ENCODE results near the gene ANKRD12. TPM values are rescaled to one million over a fixed set of nuclear protein-coding genes. Genes with fewer than 3 reads are reported as not detected.
A peak's percentile ranks its signal among the peaks of the same experiment; 100 is the strongest.

ANKRD12 gene
- total and polyA plus RNA-seq, 4 experiments from 2014 or later: 10.7 to 280 (median 201) TPM

GRCh38 chr18:9135912-9136314 lies 668 bp upstream of the ANKRD12 start:
- POLR2A ChIA-PET (ENCODE audit: partially characterized antibody): interaction anchor here (1.6 to 21.4 kb wide), 6 partner anchors 11 to 198 kb away, joined by 4 to 823 read pairs (median 146); partner anchors contain the start of genes NDUFV2 and TWSG1
- Histone ChIP-seq H3K4me3 (ENCODE audit: low read length in 2 of 2) (peak overlapping the region; percentile 11 to 88), H3K27me3 (ENCODE audit: insufficient read depth, low read length) (no peaks in the 10 kb centered on the region), H3K36me3 (ENCODE audit: insufficient read depth, low read length) (peaks cover 20% of the 10 kb centered on the region), H3K4me1 (ENCODE audit: insufficient read depth, low read length) (peaks cover 72% of the 10 kb centered on the region), H3K27ac (ENCODE audit: low read depth, low read length) (peak overlapping the region; percentile 90), H3K9me3 (ENCODE audit: control insufficient read depth in 1 of 2, low read length in 2 of 2) (no peaks in the 10 kb centered on the region)
- DNase-seq: no peak
- CTCF ChIA-PET (ENCODE audit: partially characterized antibody): interaction anchor here (0.7 to 8.1 kb wide), 8 partner anchors 9 to 63 kb away, joined by 4 to 67 read pairs (median 5); partner anchors contain the start of gene NDUFV2
- Mint-ChIP-seq H3K9me3 (peaks cover 0 to 2% (median 0%) of the 10 kb centered on the region in 8 donors), H3K27me3 (peaks cover 0 to 2% of the 10 kb centered on the region in 2 donors), H3K36me3 (peaks cover 12 to 53% of the 10 kb centered on the region in 2 donors), H3K27ac (peak overlapping the region; percentile 99 to 100 (median 99)), H3K4me3 (peak overlapping the region; percentile 96 to 99 (median 98)), H3K4me1 (peaks cover 38 to 80% (median 51%) of the 10 kb centered on the region in 4 donors)
- intact Hi-C loops (cut with micrococcal nuclease): loop anchor here (1.0 to 10.0 kb wide), 8 partner anchors 19 to 779 kb away; partner anchors contain the start of genes MTCL1, NDUFV2, RALBP1 and TWSG1

- POLR2A ChIA-PET (ENCODE audit: partially characterized antibody): interaction anchor here (1.0 to 21.4 kb wide), 16 partner anchors 10 to 777 kb away, joined by 3 to 823 read pairs (median 4); partner anchors contain the start of genes NDUFV2, TWSG1 and VAPA
- peaks cover 75% of the 10 kb centered on the region for H3K4me1 ChIP-seq (ENCODE audit: insufficient read depth, low read length)
- no peaks in the 10 kb centered on the region for H3K27me3 ChIP-seq (ENCODE audit: insufficient read depth, low read length)
- DNase-seq: peak; percentile 73 to 85 (median 78)
- Mint-ChIP-seq H3K4me1 (peaks cover 46 to 90% (median 59%) of the 10 kb centered on the region in 4 donors), H3K4me3 (peak overlapping the region; percentile 89 to 97 (median 93)), H3K9me3 (peaks cover 0 to 2% (median 0%) of the 10 kb centered on the region in 8 donors), H3K36me3 (peaks cover 4 to 51% of the 10 kb centered on the region in 2 donors), H3K27me3 (peaks cover 0 to 2% of the 10 kb centered on the region in 2 donors), H3K27ac (peak overlapping the region; percentile 92 to 99 (median 98))
- CTCF ChIA-PET (ENCODE audit: partially characterized antibody): interaction anchor here (1.2 to 8.1 kb wide), 8 partner anchors 10 to 377 kb away, joined by 3 to 67 read pairs (median 10); partner anchors contain the start of gene NDUFV2
- intact Hi-C loops (cut with micrococcal nuclease): loop anchor here (2.0 to 10.0 kb wide), 3 partner anchors 433 to 777 kb away; partner anchors contain the start of genes MTCL1 and VAPA
- peaks cover 9% of the 10 kb centered on the region for H3K36me3 ChIP-seq (ENCODE audit: insufficient read depth, low read length)
- H3K4me3 ChIP-seq (ENCODE audit: low read length in 2 of 2): peak overlapping the region; percentile 52 to 88
- peak overlapping the region; percentile 90 for H3K27ac ChIP-seq (ENCODE audit: low read depth, low read length)
- H3K9me3 ChIP-seq (ENCODE audit: control insufficient read depth in 1 of 2, low read length in 2 of 2): no peaks in the 10 kb centered on the region
Observed at GRCh38 chr18:9137168-9138066, 836 bp downstream of the ANKRD12 start.

DNA sequence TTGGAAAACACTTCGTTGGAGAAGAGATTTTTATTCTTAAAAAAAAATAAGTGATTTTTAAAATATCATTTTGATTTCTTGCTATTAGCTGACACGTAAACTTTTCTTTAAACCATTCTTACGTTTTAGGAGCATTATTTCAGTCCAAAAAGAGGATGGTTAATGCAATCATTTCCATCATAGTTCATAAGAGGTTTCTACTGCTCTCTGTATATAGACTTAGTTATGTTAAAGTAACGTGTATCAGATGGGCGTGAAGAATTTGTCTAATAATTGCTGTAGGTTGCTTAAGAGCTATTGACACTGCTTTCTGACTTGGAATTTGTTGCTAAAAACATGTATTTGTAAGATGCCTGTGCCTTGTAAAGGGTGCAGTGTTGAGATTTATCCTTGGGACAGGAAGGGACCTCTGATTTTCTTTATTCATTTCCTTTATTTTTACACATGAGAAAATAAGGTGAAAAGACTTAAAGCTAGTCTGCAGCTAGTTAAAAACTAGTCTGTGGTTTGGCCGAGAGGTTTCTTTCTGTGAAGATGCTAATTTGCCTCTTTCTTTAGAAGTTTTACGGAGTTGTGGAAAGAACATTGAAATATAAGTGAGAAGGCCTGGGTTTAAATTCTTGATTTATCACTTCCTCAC lies 2.9 kb downstream of the ANKRD12 start:
- intact Hi-C loops (cut with micrococcal nuclease): loop anchor here (1.0 to 10.0 kb wide), 2 partner anchors 8 to 435 kb away; partner anchors contain the start of gene MTCL1
- Histone ChIP-seq H3K27ac (ENCODE audit: low read depth, low read length) (peak overlapping the region; percentile 67), H3K9me3 (ENCODE audit: control insufficient read depth in 1 of 2, low read length in 2 of 2) (no peaks in the 10 kb centered on the region), H3K36me3 (ENCODE audit: insufficient read depth, low read length) (no peaks in the 10 kb centered on the region), H3K27me3 (ENCODE audit: insufficient read depth, low read length) (no peaks in the 10 kb centered on the region), H3K4me3 (ENCODE audit: low read length in 2 of 2) (peak overlapping the region; percentile 79 to 83), H3K4me1 (ENCODE audit: insufficient read depth, low read length) (peaks cover 75% of the 10 kb centered on the region)
- Mint-ChIP-seq H3K36me3 (peaks cover 0 to 39% of the 10 kb centered on the region in 2 donors), H3K27ac (peak overlapping the region; percentile 49 to 99 (median 94)), H3K4me1 (peaks cover 47 to 89% (median 59%) of the 10 kb centered on the region in 4 donors), H3K9me3 (peaks cover 0 to 2% (median 0%) of the 10 kb centered on the region in 8 donors), H3K4me3 (peak overlapping the region; percentile 86 to 97 (median 92)), H3K27me3 (peaks cover 0 to 2% of the 10 kb centered on the region in 2 donors)
- DNase-seq: no peak
- ChIA-PET CTCF (ENCODE audit: partially characterized antibody) (interaction anchor here (0.7 to 8.1 kb wide), 8 partner anchors 8 to 195 kb away, joined by 3 to 67 read pairs (median 10); partner anchors contain the start of genes NDUFV2 and TWSG1), POLR2A (ENCODE audit: partially characterized antibody) (interaction anchor here (1.0 to 21.4 kb wide), 7 partner anchors 7 to 774 kb away, joined by 3 to 823 read pairs (median 53); partner anchors contain the start of genes NDUFV2 and VAPA)

- H3K4me3 Mint-ChIP-seq: peak overlapping the region; percentile 86 to 97 (median 92)
- Histone ChIP-seq H3K36me3 (ENCODE audit: insufficient read depth, low read length) (no peaks in the 10 kb centered on the region), H3K9me3 (ENCODE audit: control insufficient read depth in 1 of 2, low read length in 2 of 2) (no peaks in the 10 kb centered on the region), H3K27me3 (ENCODE audit: insufficient read depth, low read length) (no peaks in the 10 kb centered on the region), H3K27ac (ENCODE audit: low read depth, low read length) (peak overlapping the region; percentile 67), H3K4me3 (ENCODE audit: low read length in 2 of 2) (peak overlapping the region; percentile 79 to 83), H3K4me1 (ENCODE audit: insufficient read depth, low read length) (peaks cover 73% of the 10 kb centered on the region)
- H3K27ac Mint-ChIP-seq: peak overlapping the region; percentile 81 to 99 (median 94)
- peaks cover 0 to 2% (median 0%) of the 10 kb centered on the region in 8 donors for H3K9me3 Mint-ChIP-seq
- peaks cover 0 to 2% of the 10 kb centered on the region in 2 donors for H3K27me3 Mint-ChIP-seq
- intact Hi-C loops (cut with micrococcal nuclease): no loop called here
- H3K36me3 Mint-ChIP-seq: peaks cover 0 to 37% of the 10 kb centered on the region in 2 donors
- peaks cover 50 to 87% (median 59%) of the 10 kb centered on the region in 4 donors for H3K4me1 Mint-ChIP-seq
- POLR2A ChIA-PET (ENCODE audit: partially characterized antibody): interaction anchor here (1.0 to 21.4 kb wide), 6 partner anchors 11 to 773 kb away, joined by 3 to 823 read pairs (median 121); partner anchors contain the start of genes NDUFV2 and VAPA
- CTCF ChIA-PET (ENCODE audit: partially characterized antibody): interaction anchor here (1.3 to 8.1 kb wide), 5 partner anchors 16 to 67 kb away, joined by 4 to 67 read pairs (median 51); partner anchors contain the start of gene NDUFV2
- no peak for DNase-seq
Observed at GRCh38 chr18:9140381-9140780, 3.8 kb downstream of the ANKRD12 start.

DNA sequence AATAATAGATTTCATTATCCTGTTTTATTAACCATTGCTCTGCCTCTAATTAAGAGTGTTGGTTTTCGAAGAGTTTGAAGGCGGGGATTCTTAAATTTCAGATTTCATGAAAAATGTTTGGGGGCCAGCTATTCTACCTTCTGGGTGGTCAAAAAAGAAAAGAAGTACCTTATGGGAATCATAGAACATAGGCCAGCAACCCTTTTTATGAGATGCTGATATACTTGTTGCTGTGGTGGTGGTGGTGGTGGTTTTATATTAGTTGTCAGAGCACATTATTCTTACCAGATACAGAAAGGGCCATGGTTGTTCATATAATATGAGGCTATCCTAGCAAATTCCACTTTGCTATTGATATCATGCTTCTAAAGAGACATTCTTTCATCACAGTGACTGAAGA lies 4.4 kb downstream of the ANKRD12 start:
- peak overlapping the region; percentile 86 to 97 (median 92) for H3K4me3 Mint-ChIP-seq
- peak overlapping the region; percentile 67 for H3K27ac ChIP-seq (ENCODE audit: low read depth, low read length)
- H3K4me1 ChIP-seq (ENCODE audit: insufficient read depth, low read length): peaks cover 74% of the 10 kb centered on the region

GRCh38 chr18:9146224-9146623 lies 9.6 kb downstream of the ANKRD12 start:
- peaks cover 0 to 7% of the 10 kb centered on the region in 2 donors for H3K36me3 Mint-ChIP-seq
- no peak overlapping the region for H3K27ac ChIP-seq (ENCODE audit: low read depth, low read length)
- no peaks in the 10 kb centered on the region for H3K27me3 Mint-ChIP-seq
- peaks cover 93% of the 10 kb centered on the region for H3K4me1 ChIP-seq (ENCODE audit: insufficient read depth, low read length)
- H3K4me3 ChIP-seq (ENCODE audit: low read length in 2 of 2): no peak overlapping the region
- no peaks in the 10 kb centered on the region for H3K36me3 ChIP-seq (ENCODE audit: insufficient read depth, low read length)
- ChIA-PET POLR2A (ENCODE audit: partially characterized antibody) (interaction anchor here (0.6 to 2.8 kb wide), 8 partner anchors 9 to 72 kb away, joined by 3 to 53 read pairs (median 15); partner anchors contain the start of genes ANKRD12 and NDUFV2), CTCF (ENCODE audit: partially characterized antibody) (interaction anchor here (1.0 to 2.8 kb wide), 8 partner anchors 8 to 370 kb away, joined by 3 to 61 read pairs (median 7); partner anchors contain the start of gene NDUFV2)
- no peak for DNase-seq
- H3K27ac Mint-ChIP-seq: peak overlapping the region in 6 of 7 donors; percentile 44 to 86 (median 70)
- peaks cover 0 to 2% (median 0%) of the 10 kb centered on the region in 8 donors for H3K9me3 Mint-ChIP-seq
- H3K4me3 Mint-ChIP-seq: peak overlapping the region in 4 of 8 donors; percentile 5 to 51 (median 20)
- intact Hi-C loops (cut with micrococcal nuclease): loop anchor here (5.0 kb wide), 1 partner anchor 371 kb away; no protein-coding TSS in a partner anchor
- no peaks in the 10 kb centered on the region for H3K9me3 ChIP-seq (ENCODE audit: control insufficient read depth in 1 of 2, low read length in 2 of 2)
- H3K4me1 Mint-ChIP-seq: peaks cover 57 to 87% (median 71%) of the 10 kb centered on the region in 4 donors
- no peaks in the 10 kb centered on the region for H3K27me3 ChIP-seq (ENCODE audit: insufficient read depth, low read length)

More for the DNA sequence above, 4.4 kb downstream of the ANKRD12 start:
- H3K4me3 ChIP-seq (ENCODE audit: low read length in 2 of 2): peak overlapping the region; percentile 7 to 83
- Mint-ChIP-seq H3K9me3 (peaks cover 0 to 2% (median 0%) of the 10 kb centered on the region in 8 donors), H3K27me3 (peaks cover 0 to 2% of the 10 kb centered on the region in 2 donors), H3K4me1 (peaks cover 51 to 87% (median 60%) of the 10 kb centered on the region in 4 donors), H3K27ac (peak overlapping the region; percentile 42 to 99 (median 94)), H3K36me3 (peaks cover 0 to 32% of the 10 kb centered on the region in 2 donors)
- ChIA-PET CTCF (ENCODE audit: partially characterized antibody) (interaction anchor here (1.0 to 8.1 kb wide), 6 partner anchors 15 to 68 kb away, joined by 3 to 57 read pairs (median 12); no protein-coding TSS in a partner anchor), POLR2A (ENCODE audit: partially characterized antibody) (interaction anchor here (1.5 to 21.4 kb wide), 4 partner anchors 23 to 68 kb away, joined by 4 to 823 read pairs (median 346); partner anchors contain the start of gene NDUFV2)
- no peaks in the 10 kb centered on the region for H3K9me3 ChIP-seq (ENCODE audit: control insufficient read depth in 1 of 2, low read length in 2 of 2)
- no peaks in the 10 kb centered on the region for H3K36me3 ChIP-seq (ENCODE audit: insufficient read depth, low read length)
- no peaks in the 10 kb centered on the region for H3K27me3 ChIP-seq (ENCODE audit: insufficient read depth, low read length)
- no peak for DNase-seq
- intact Hi-C loops (cut with micrococcal nuclease): no loop called here

All from CD4-positive, alpha-beta memory T cell (primary cell).